ENCODE data around the gene THSD7B.
"Not testable (repeated sequence)": the region's sequence is repeated elsewhere in the genome, so short reads cannot be mapped to it uniquely, and the experiment has no call there.

The THSD7B gene

GRCh38 chr2:137654046-137654445 is 888.7 kb downstream of the THSD7B start:
- DNase-seq = no peak

GRCh38 chr2:137655814-137656213 is 890.5 kb downstream of the THSD7B start:
- DNase-seq = no peak

- DNase-seq = no peak
Measured at GRCh38 chr2:137658433-137658832, 893.1 kb downstream of the THSD7B start.

GRCh38 chr2:137659616-137660015 is 894.3 kb downstream of the THSD7B start:
- no peak for DNase-seq

GRCh38 chr2:137670111-137670510 is 904.8 kb downstream of the THSD7B start:
- no peak for DNase-seq

- no peak for DNase-seq
Measured at GRCh38 chr2:137672989-137673552, 907.7 kb downstream of the THSD7B start.

- DNase-seq = no peak
Measured at GRCh38 chr2:137674991-137675390, 909.6 kb downstream of the THSD7B start.

- no peak for DNase-seq
Measured at GRCh38 chr2:137675584-137676327, 910.4 kb downstream of the THSD7B start.

GRCh38 chr2:137676346-137676745 is 911.0 kb downstream of the THSD7B start:
- no peak for DNase-seq

- no peak for DNase-seq
Measured at GRCh38 chr2:137677466-137677865, 912.1 kb downstream of the THSD7B start.

- no peak for DNase-seq
Measured at GRCh38 chr2:137689549-137689948, 924.2 kb downstream of the THSD7B start.

GRCh38 chr2:137693534-137693933 is 928.2 kb downstream of the THSD7B start:
- no peak for DNase-seq

- no peak for DNase-seq
Measured at GRCh38 chr2:137696916-137697315, 931.6 kb downstream of the THSD7B start.

- DNase-seq = not testable (repeated sequence)
Measured at GRCh38 chr2:137700250-137700649, 934.9 kb downstream of the THSD7B start.

GRCh38 chr2:137700681-137701080 is 935.3 kb downstream of the THSD7B start:
- no peak for DNase-seq

GRCh38 chr2:137705296-137705695 is 940.0 kb downstream of the THSD7B start:
- no peak for DNase-seq

- no peak for DNase-seq
Measured at GRCh38 chr2:137706786-137707613, 941.7 kb downstream of the THSD7B start.

- no peak for DNase-seq
Measured at GRCh38 chr2:137708311-137708710, 943.0 kb downstream of the THSD7B start.

- no peak for DNase-seq
Measured at GRCh38 chr2:137715731-137716191, 950.4 kb downstream of the THSD7B start.

GRCh38 chr2:137718786-137719185 is 953.4 kb downstream of the THSD7B start:
- DNase-seq = no peak

GRCh38 chr2:137721733-137722132 is 956.4 kb downstream of the THSD7B start:
- DNase-seq = no peak

GRCh38 chr2:137724912-137725311 is 959.6 kb downstream of the THSD7B start:
- no peak for DNase-seq
